ENCODE data around the gene XRCC3.
A peak's percentile ranks its signal among the peaks of the same experiment; 100 is the strongest.

The XRCC3 gene

DNA sequence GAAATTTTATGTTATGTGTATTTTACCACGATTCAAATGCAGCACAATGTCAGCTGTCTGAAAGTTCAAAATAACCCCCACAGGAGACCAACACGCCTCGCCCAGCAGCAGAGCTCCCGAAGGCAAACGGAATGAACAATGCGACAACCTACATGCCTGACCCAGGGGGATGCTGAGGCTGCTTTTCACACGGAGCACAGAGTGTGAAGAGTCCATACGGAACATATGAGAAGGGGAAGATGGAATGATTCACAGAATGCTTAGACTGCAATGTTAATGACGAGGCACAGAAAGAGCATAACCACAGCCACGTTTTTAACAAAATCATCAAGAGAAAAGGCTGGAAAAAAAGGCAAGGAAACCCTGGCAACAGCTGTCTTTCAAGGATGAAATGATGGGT lies 22.9 kb upstream of the XRCC3 start:
- DNase-seq: no peak

DNA sequence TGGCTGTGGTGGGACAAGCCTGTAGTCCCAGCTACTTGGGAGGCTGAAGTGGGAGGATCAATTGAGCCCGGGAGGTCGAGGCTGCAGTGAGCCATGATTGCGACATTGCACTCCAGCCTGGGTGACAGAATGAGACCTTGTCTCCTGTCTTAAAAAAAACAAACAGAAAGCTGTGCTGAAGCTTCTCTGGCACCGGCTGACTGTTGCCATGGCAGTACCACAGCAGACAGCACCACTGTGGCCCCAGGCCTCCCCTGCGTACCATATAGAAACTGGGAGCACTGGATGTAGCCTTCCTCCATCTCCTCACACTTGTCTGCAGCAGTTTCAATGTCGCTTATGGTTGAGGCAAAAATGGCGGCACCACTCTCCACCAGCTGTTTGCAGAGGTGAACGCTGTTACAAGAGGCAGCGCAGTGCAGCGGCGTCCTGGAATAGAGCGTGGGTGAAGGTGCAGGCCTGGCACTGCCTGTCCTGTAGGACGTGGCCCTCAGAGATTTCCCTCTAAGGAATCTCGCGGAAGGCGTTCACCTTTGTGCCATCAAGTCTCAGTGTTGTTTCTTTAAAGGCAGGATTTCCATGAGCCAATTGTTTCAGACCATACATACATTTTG lies 22.3 kb upstream of the XRCC3 start:
- no peak for DNase-seq

DNA sequence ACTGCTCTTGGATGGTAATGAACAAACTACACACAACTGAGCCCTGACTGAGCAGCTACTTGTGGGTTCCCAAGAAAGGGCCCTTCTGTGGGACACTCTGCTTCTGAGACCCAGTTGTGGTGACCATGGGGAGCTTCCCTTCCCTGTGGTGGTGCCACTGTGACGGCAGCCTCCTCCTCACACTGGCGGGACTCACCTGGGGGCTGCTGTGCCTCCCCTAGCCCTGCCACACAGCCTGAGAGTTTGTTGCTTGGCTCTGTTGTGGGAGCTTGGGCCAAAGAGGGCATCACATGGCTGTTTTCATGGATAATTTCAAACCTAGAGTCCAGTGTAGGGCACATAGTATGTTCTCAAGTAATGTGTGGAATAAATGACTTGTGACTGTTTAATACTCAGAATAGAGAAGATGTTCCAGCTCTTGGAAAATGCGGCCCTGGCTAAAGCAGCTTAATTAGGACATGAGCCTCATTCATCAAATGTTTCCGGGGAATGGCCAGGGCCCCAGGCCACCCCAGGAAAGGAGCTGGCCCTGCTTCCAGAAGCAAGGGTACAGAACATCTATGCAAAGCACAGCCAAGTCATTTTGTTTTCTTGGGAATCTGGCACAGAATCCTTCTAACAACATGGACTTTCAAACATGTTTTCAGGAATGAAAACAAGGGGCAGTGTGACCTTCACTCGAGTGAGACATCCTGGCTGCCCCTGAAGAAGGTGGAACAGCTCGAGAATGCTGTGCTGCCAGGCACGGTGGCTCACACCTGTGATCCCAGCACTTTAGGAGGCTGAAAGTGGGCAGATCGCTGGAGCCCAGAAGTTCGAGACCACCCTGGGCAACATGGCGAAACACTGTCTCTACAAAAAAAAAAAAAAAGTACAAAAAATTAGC lies 21.5 kb upstream of the XRCC3 start:
- DNase-seq: no peak

DNA sequence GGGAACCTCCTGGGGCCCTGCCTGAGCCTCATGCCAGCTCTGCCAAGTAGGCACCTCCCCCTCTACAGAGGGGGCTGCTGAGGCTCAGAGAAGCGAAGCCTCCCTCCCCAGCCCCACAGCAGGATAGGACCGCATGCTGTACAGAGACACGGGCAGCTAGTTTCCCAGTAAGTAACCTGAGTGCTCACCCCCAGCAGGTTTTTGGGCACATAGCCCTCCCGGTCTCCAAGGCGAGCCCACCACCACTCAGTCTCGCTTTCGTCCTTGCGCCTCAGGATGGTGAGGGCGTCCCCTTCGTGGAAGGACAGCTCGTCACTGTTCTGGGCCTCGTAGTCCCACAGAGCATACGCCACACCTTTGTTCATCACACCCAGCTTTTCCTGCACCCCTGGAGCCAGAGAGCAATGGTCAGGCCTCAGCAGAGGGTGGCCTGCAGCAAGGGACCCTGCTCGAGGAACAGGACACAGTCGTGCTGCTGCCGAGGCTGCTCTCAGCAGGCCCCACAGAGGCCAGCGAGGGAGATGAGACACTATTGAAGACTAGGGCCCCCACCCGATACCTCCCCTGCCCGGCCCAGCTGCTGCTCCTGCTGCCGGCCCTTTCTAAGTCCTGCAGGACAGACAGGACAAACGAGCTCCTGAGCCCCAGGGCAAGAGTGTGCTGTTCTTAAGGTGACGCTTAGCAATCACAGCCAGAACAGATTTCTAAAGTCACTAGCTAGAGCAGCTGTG lies 20.7 kb upstream of the XRCC3 start:
- DNase-seq: no peak

DNA sequence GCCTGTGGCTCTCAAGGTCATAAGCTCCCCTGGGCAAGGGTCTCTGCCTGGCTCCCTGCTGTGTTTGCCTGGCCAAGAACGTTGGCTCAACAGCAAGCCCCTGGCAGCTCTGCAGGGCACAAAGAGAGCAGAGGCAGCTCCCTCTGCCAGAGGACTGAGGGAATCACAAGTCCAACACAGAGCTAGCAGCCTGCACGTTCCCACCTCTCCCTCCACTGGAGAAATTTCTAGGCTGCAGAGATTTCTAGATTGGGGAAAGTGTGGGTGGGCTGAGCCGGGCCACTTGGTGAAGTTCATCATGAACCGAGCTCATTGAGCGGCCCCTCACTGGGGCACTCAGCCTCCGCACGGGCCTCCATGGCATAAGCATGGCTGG lies 20.2 kb upstream of the XRCC3 start:
- DNase-seq: no peak

DNA sequence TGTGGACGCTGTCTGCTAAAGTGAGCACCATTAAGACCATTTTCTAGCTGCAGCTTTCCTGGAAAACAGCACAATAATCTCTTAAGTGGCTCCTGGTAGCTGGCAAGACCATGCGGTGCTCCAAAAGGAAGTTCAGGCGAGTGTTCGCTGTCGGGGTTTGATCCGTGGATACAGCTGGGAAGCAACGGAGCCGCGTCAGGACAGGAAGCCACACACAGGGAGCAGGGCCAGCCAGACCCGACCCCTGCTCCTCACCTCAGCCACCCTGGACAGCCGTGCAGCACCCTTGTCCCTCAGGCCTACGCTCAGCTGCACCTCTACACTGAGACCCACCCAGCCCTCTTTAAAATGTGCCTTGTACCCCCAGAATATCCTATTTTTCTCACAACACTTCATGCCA lies 19.8 kb upstream of the XRCC3 start:
- no peak for DNase-seq

DNA sequence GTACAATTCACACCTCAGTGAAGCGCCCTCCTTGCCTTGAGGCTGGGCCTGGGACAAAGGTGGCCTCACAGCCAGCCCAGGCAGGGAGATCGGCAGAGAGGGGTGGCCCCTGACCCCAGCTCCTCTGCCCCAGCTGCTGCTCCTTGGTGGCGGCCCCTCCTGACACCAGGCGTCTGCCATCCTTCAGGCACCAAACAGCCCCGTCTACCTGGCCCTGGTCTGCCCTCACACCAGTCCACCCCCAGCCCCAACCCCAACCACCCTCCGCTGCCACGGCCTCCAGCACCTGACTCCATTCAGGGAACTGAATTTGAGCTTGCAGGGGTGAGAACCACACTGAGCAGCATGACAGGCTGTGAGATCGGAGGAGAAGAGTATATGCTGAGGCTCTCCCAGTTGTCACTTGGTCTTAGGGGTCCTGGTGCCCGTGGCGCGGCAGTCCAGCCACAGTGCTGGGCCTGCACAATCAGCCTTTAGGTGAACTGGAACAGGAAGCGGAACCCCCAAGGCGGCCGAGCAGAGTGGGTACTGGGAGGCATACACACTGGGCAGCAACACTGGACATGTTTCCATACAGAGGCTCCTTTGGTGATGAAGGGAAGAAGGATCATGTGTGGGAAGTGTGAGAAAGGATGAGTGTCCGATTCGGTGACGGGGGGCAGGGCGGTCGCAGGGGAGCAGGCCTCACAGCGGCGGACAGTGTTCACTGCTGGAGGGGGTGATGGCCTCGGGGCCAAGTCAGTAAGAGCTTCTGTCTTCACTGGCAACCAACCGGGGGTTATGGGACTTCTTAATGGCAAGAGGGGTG lies 19.0 kb upstream of the XRCC3 start:
- DNase-seq: no peak

DNA sequence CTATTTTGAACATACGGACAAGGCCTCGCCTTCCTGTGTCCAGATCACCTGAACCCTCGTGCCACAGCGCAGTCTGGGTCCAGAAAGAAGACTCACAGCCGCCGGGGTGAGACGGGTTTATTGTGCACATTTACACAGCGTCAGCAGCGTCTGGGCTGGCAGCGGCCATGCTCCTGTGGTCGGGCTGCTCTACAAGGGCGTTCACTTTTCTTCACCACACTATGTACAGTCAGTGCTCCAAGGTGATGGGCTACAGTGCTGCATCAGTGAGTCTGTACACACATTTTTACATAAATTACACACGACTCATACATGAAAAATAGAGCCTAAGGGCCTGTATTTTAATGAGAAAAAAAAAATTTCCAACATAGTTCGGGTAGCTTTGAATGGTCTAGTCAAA lies 18.4 kb upstream of the XRCC3 start:
- DNase-seq: no peak

DNA sequence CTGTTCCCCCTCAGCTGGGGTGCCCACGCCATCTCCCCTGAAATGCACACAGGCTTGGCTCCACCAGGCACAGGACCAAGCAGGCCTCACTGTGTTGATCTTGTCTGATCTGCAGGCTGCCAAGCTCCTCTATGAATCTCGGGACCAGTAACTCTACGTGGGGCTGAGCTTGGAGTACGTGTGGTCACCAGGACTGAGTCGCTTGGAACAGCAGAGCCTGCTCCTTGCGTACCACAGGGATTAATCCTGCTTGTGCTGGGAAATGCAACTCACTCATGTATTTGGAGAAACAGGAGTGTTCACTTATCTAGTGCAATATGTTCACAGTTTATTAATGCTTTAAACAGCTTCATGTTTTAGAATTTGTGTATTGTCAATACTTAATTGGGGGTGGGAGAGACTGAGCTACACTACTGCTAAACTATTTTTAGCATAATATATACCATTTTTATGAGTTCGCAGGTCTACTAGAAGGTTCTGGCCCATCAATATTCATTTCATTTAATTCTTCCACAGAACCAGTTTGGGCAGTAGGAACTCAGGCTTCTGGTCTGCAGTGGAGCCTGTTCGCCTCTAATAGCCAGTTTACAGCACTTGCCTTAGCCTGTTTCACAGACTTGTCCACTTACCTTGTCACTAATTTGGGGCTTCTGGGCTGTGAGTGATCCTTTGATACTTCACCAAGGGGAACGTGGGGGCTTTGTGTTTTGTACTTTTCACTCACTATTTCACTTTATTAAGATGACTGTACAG lies 17.8 kb upstream of the XRCC3 start:
- no peak for DNase-seq

DNA sequence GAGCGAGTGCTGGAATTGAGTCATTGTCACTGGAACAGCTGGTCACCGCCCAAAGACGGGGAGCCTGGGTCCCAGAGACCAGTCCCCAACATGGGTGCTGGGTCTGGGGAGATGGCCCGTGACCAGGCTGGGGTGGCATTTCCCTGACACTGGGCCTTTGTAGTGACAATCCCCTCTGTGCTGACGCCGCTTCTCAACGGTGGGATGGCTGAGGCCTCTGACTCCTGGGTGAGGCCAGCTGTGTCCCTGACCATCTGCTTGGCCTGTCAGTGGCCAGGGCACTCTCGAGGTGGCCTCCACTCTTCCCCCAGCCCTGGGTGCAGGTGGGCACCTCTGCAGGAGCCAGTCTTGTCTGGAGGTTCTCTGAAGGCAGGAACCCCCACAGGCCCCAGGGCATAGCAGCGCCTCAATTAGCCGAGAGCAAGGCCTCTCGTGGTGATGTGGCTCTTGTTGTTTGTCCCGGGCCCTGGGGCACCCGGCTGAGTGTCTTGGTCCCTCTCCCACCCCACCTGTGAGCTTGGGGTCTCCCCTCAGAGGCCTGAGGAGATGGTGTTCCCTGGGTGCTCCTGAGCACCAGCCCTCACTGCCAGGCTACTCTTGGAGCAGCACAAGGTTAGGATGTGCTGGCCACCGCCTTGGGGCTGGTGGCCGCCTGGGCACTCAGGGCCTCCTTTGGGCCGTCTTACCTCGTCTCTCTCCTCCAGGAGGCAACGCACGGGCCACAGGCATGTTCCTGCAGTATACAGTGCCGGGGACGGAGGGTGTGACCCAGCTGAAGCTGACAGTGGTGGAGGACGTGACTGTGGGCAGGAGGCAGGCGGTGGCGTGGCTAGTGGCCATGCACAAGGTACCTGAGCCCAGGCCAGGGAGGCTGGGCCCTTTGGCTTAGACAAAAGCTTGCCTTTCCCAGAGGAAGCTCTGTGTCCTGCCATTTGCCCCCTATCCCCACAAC lies 16.9 kb upstream of the XRCC3 start:
- no peak for DNase-seq

DNA sequence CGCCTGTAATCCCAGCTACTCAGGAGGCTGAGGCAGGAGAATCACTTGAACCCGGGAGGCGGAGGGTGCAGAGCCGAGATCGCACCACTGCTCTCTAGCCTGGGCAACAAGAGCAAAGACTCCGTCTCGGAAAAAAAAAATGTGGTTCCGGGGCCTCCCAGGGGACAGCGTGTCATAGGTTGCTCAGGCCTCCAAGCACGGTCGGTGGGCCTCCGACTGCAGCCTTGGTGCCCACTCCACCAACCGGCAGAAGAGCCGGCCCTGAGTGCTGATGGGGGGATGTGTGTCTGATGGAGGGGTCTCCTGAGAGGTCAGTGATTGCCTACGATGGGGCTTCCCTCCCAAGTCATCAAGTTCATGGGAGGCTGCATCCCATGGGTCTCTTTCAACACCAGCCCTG lies 16.2 kb upstream of the XRCC3 start:
- no peak for DNase-seq

DNA sequence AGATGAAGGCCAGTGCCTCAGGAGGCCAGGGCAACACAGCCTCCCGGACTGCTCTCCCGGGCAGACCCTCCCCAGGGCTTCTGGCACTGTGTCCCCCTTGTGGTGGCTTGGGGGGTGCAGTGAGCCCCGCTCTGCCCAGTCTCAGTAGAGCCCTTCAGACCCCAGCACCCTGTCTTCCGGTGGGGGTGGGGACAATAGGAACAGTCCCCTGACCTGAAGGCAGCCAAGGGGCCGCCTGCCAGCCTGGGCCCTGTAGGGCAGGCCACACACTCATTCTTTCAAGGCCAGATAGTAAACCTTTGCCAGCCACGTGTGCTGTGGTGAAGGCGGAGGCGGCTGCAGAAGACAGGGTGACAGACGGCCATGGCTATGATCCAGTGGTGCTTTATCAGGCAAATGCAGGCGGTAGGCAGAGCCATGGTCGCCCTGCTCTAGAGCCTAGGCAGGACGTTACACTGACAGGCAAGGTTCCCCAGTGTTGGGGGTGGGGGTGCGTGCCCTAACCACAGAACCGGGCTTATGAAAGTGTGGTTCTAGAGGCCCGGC lies 15.3 kb upstream of the XRCC3 start:
- DNase-seq: peak; percentile 44

DNA sequence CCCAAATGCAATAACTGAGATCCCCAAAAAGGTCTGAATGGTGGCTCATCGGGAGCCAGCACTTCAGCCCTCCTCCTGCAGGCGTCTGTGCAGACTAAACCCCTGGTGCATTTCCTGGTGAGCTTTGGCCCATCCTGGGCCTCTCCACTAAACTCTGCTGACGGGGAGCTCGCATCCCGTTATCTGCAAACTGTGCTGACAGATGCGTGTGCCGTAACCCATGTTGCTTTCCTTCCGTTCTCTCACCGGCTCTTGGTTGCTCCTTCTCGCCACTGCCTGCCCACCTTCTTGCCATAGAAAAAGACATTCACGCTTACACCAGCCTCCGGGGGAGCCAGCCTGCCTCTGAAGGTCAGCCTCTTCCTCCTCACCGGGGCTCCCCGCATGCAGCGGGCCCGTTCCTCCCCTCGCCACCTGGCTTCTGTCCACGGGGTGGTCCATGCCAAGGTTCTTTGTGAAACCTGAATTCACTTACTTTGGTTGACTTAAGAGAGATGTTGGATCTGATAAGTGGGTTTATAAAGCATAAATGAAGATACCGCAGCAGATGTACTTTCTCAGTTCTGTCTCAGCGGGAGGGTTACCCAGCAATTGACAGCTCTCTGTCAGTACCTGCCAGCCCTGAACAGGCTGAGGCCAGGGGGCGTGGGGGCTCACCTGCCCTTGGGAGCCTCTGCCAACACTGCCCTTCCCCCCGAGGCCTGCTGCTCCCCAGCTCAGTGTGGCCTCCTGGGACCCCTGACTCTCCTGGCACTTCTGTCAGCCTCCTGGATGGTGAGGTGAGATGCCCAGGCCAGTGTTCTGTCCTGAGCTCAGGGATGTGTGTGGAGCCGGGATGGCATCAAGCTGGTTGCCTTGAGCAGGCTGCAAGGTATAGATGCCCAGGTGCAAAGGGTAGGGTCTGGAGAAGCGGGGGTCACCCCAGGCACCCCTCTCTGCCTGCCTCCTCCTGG lies 14.5 kb upstream of the XRCC3 start:
- no peak for DNase-seq

DNA sequence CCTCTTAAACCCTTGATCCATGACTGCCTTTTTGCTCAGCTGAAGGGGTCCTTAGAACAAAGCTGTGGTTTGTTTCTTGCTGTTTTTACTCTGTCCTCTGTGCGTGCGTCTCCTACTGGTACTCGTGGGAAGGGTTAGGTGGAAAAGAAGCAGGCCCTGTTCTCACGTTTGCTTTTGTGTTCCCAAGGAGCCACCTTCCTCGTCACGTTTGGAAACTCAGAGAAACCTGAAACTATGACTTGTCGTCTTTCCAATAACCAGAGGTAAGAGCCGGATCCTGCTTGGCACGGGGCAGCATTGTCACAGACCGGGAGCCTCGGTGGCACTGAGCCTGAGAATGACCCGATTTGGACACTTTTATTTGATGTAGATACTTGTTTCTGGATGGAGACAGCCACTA lies 13.5 kb upstream of the XRCC3 start:
- no peak for DNase-seq

DNA sequence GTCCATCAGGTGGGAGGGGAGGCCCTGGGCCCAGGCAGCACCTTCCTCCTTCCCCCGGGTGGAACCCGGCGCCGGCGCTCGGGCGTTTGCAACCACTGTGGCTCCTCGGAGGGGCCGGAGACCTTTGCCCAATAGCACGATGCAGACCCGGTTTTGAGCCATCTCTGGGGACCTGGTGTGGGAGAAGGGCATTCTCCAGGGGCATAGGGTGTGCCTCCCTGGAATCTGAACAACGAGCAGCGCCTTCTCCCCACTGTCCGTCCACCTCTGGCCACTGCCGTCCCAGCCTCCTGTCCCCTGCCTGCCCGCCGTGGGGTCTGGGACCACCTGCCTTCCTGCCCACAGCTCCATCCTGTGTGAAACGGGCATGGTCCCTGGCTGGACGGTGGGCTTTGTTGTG lies 12.9 kb upstream of the XRCC3 start:
- DNase-seq: no peak

DNA sequence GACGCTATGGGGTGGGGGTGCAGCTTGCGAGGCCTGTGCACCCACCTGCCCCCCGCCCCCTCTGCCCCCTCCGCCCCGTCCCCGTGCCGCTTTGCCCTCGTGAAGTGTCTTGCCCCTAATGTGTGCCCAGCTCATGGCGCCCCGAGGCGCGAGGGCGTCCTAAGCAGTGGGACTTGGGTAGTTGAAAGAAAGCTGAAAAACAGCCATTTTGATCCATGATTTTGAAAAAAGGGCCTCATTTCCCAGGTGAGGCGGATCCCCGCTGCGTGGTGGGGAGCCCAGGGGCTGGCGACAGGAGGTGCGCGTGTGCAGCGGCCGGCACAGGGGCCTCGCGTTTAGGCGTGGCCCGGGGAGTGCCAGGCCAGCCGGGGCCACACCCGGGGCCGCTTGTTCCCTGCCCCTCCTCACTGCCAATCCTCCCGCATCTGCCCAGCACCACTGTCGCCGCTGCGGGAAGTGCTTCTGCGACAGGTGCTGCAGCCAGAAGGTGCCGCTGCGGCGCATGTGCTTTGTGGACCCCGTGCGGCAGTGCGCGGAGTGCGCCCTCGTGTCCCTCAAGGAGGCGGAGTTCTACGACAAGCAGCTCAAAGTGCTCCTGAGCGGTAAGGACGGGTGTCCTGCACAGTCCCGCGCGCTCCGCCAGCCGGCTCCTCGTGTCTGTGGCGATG lies 12.2 kb upstream of the XRCC3 start:
- no peak for DNase-seq

DNA sequence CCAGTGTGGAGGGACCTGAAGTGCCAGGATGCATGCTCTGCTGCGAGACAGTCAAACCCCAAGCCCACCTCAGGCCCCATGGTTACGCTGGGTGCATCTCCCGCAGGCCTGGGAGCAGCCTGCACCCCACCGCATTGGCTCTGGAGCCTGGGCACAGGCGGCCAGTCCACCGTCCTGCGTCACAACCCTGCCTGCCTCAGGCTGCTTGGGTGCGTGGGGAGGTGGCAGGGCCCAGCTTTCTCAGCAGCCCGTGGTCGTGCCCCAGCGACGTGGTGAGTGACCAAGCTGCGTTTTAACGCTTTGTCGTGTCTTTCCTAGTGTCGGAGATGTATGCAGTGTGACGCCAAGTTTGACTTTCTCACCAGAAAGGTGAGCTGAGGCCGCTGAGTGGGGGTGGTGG lies 11.2 kb upstream of the XRCC3 start:
- no peak for DNase-seq

DNA sequence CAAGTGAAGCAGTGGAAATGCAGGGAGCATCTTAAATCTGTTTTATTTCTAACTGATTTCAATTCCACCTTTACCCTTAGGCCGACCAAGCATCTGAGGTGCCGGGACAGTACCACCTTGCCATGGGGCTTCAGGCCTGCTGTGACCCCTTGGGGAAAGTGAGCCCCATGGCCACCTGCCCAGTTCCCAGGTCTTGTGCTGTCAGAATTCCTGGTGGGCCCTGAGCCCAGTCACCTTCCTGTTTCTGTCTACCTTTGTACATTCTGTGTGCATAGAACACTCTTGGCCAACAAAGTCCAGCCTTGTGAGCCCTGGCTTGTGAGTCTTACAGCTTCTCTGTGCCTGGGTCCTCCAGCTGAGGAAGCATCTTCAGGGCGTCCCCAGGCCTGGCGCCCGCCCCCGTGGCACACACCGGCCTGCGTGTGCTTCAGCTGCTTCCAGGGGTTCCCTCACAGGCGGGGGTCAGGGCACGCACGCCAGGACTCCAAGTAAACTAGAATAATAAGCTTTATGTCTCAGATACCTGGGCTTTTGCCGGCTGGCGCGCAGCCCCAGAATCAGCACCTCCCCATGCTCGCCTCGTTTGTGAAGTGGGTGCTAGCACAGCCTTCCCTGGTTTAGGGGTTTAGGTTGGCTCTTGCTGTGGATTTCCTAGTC lies 10.6 kb upstream of the XRCC3 start:
- DNase-seq: no peak

Measured in NCI-H1694 treated with DMSO at 0.1 percent for 48 hours (cell line).